A673 (cell line): ENCODE measurements around the gene IMPACT. TPM values are rescaled to one million over a fixed set of nuclear protein-coding genes. Genes with fewer than 3 reads are reported as not detected.

Source experiments
- BruUV-seq: library from RNA; stranded (reverse); fragments of 400-500 nt; replicated peaks from 2 replicates; lab custom pipeline; 2021; lab: Mats Ljungman, UMichigan
- CTCF ChIA-PET: fragments of 300-600 bp; sonication (Branson Sonifier 250); formaldehyde crosslinking; loops from one replicate; lab custom pipeline; 2022; ENCODE audit warnings: antibody characterized with exemption; lab: Charles Lee
- POLR2A ChIA-PET: fragments of 300-600 bp; sonication (Branson Sonifier 250); formaldehyde crosslinking; loops from one replicate; lab custom pipeline; 2022; ENCODE audit warnings: antibody characterized with exemption; ENCODE audit not compliant: low non-redundant PET; lab: Charles Lee
- DNase-seq: peaks from one replicate; pipeline ENCODE4 v3.0.0-alpha.2; 2015; ENCODE audit warnings: low spot score
- H3K27ac ChIP-seq: fragments of 200-600 bp; sonication (generic); 2 replicates; pipeline ENCODE4 v1.5.1; 2016; ENCODE audit warnings: mixed run types, low read depth, mild to moderate bottlenecking, mixed read lengths, antibody characterized with exemption, low read length; ENCODE audit not compliant: poor library complexity, severe bottlenecking
- H3K27me3 ChIP-seq: fragments of 200-600 bp; sonication (generic); replicated peaks from 2 replicates; pipeline ENCODE4 v1.6.1; 2017; ENCODE audit warnings: mixed run types, low read depth, mild to moderate bottlenecking, mixed read lengths, antibody characterized with exemption, low read length; ENCODE audit not compliant: insufficient read depth, poor library complexity
- H3K36me3 ChIP-seq: fragments of 200-600 bp; sonication (generic); 2 replicates; pipeline ENCODE4 v1.6.1; 2016; ENCODE audit warnings: mixed run types, mild to moderate bottlenecking, mixed read lengths, antibody characterized with exemption, low read length; ENCODE audit not compliant: insufficient read depth, poor library complexity, severe bottlenecking
- H3K4me1 ChIP-seq: fragments of 200-600 bp; sonication (generic); 2 replicates; pipeline ENCODE4 v1.6.1; 2017; ENCODE audit warnings: mixed run types, mild to moderate bottlenecking, mixed read lengths, antibody characterized with exemption, low read length; ENCODE audit not compliant: insufficient read depth, poor library complexity, severe bottlenecking
- H3K4me3 ChIP-seq: fragments of 200-600 bp; sonication (generic); 2 replicates; pipeline ENCODE4 v1.5.1; 2016; ENCODE audit warnings: low read depth, mixed run types, mild to moderate bottlenecking, mixed read lengths, low read length; ENCODE audit not compliant: poor library complexity, severe bottlenecking
- H3K9me3 ChIP-seq: fragments of 200-600 bp; sonication (generic); 2 replicates; pipeline ENCODE4 v1.6.1; 2016; ENCODE audit warnings: mixed run types, low read depth, mild to moderate bottlenecking, mixed read lengths, antibody characterized with exemption, low read length; ENCODE audit not compliant: poor library complexity, severe bottlenecking
- CTCF ChIP-seq: fragments of 300-800, 200-600 bp; sonication (generic); conservative IDR thresholded peaks from 2 replicates; pipeline ENCODE4 v1.5.1; 2017; ENCODE audit warnings: low read depth, mild to moderate bottlenecking, antibody characterized with exemption, low read length, moderate library complexity, mixed read lengths
- EZH2 ChIP-seq: fragments of 200-600 bp; sonication (generic); IDR thresholded peaks from 2 replicates; pipeline ENCODE4 v1.6.1; 2017; ENCODE audit warnings: borderline replicate concordance, low read depth, mild to moderate bottlenecking, mixed read lengths, antibody characterized with exemption, low read length; ENCODE audit not compliant: poor library complexity, severe bottlenecking
- intact Hi-C: fragments of 100-400 bp; cut with micrococcal nuclease; formaldehyde crosslinking; loops from one replicate; pipeline ENCODE4 v1.10.0; 2022; ENCODE audit not compliant: unreplicated experiment
- total RNA-seq: library from RNA; stranded (reverse); gene quantifications from 2 replicates; pipeline ENCODE4 v1.2.3, GENCODE V29; 2021

The IMPACT gene
- total RNA-seq, 1 experiment from 2014 or later, result 35.6 TPM

GRCh38 chr18:24408496-24408895 is 18.0 kb upstream of the IMPACT start:
- BruUV-seq, result no TSS peak

GRCh38 chr18:24413148-24413547 is 13.3 kb upstream of the IMPACT start:
- ChIA-PET POLR2A (no interaction called here), CTCF (no interaction called here)
- H3K27me3 ChIP-seq, result no peaks in the 10 kb centered on the region
- TF ChIP-seq CTCF (peak; percentile 38; the same call in 1 of the 2 replicates), EZH2 (no peak)
- no peaks in the 10 kb centered on the region for H3K36me3 ChIP-seq
- no TSS peak for BruUV-seq
- H3K27ac ChIP-seq, result no peak overlapping the region
- H3K4me1 ChIP-seq, result no peaks in the 10 kb centered on the region
- H3K4me3 ChIP-seq, result no peak overlapping the region
- no peaks in the 10 kb centered on the region for H3K9me3 ChIP-seq
- DNase-seq, result no peak
- intact Hi-C loops, result no loop called here

More at GRCh38 chr18:24408496-24408895, 18.0 kb upstream of the IMPACT start:
- no peaks in the 10 kb centered on the region for H3K9me3 ChIP-seq
- no peak overlapping the region for H3K4me3 ChIP-seq
- H3K36me3 ChIP-seq, result no peaks in the 10 kb centered on the region
- intact Hi-C loops, result no loop called here
- no peaks in the 10 kb centered on the region for H3K27me3 ChIP-seq
- DNase-seq, result no peak
- H3K4me1 ChIP-seq, result no peaks in the 10 kb centered on the region
- ChIA-PET CTCF (no interaction called here), POLR2A (no interaction called here)
- H3K27ac ChIP-seq, result no peak overlapping the region
- no peak for TF ChIP-seq CTCF
- no peak for TF ChIP-seq EZH2

- BruUV-seq, result no TSS peak
- Histone ChIP-seq H3K4me3 (no peak overlapping the region), H3K36me3 (no peaks in the 10 kb centered on the region), H3K27ac (no peak overlapping the region), H3K4me1 (no peaks in the 10 kb centered on the region), H3K9me3 (no peaks in the 10 kb centered on the region), H3K27me3 (no peaks in the 10 kb centered on the region)
- DNase-seq, result no peak
- CTCF ChIA-PET, result no interaction called here
- intact Hi-C loops, result no loop called here
- TF ChIP-seq EZH2, result no peak
- POLR2A ChIA-PET, result no interaction called here
Measured at GRCh38 chr18:24414349-24415003, 12.0 kb upstream of the IMPACT start.

GRCh38 chr18:24417480-24417879 is 9.0 kb upstream of the IMPACT start:
- no peak for DNase-seq
- Histone ChIP-seq H3K4me1 (no peaks in the 10 kb centered on the region), H3K27me3 (peaks cover 3% of the 10 kb centered on the region), H3K4me3 (no peak overlapping the region), H3K27ac (no peak overlapping the region), H3K9me3 (no peaks in the 10 kb centered on the region), H3K36me3 (no peaks in the 10 kb centered on the region)
- intact Hi-C loops, result no loop called here
- TF ChIP-seq CTCF (no peak), EZH2 (no peak)
- ChIA-PET POLR2A (no interaction called here), CTCF (interaction anchor here (1.0 kb wide), 1 partner anchor 71 kb away, joined by 3 read pairs; no protein-coding TSS in a partner anchor)
- BruUV-seq, result no TSS peak
